Stimulated activated CD4-positive, alpha-beta T cell treated with anti-CD3 and anti-CD28 coated beads, Interleukin-4, amount 100 ng/mL, for 1 hour (primary cell): ENCODE results near the gene OGFRL1.
"Not testable (repeated sequence)": the region's sequence is repeated elsewhere in the genome, so short reads cannot be mapped to it uniquely, and the experiment has no call there.

ENCODE experiments used
- DNase-seq: peaks from one replicate; pipeline ENCODE4 v3.0.0-alpha.2; 2020

OGFRL1 gene

GRCh38 chr6:71288228-71289038, at the start of gene OGFRL1:
Gene OGFRL1 (plus strand): TSS chr6:71288811. CDS start chr6:71288937, 126 bp downstream.
- peak; percentile 62 for DNase-seq

GRCh38 chr6:71239694-71240093, 48.9 kb upstream of the OGFRL1 start:
- DNase-seq = no peak

- DNase-seq = no peak
These were observed 43.2 kb upstream of the OGFRL1 start for GRCh38 chr6:71245265-71246049.

GRCh38 chr6:71246596-71246995, 42.0 kb upstream of the OGFRL1 start:
- DNase-seq = no peak

- DNase-seq = no peak
These were observed 40.3 kb upstream of the OGFRL1 start for GRCh38 chr6:71248306-71248765.

GRCh38 chr6:71248878-71249544, 39.6 kb upstream of the OGFRL1 start:
- DNase-seq = no peak

GRCh38 chr6:71250099-71250602, 38.5 kb upstream of the OGFRL1 start:
- no peak for DNase-seq

- DNase-seq = no peak
These were observed 36.2 kb upstream of the OGFRL1 start for GRCh38 chr6:71252410-71252809.

GRCh38 chr6:71252960-71253359, 35.7 kb upstream of the OGFRL1 start:
- no peak for DNase-seq

GRCh38 chr6:71254323-71254722, 34.3 kb upstream of the OGFRL1 start:
- DNase-seq = no peak

- DNase-seq = no peak
These were observed 30.3 kb upstream of the OGFRL1 start for GRCh38 chr6:71258078-71258866.

GRCh38 chr6:71259888-71260604, 28.6 kb upstream of the OGFRL1 start:
- DNase-seq = no peak

- no peak for DNase-seq
These were observed 25.7 kb upstream of the OGFRL1 start for GRCh38 chr6:71262914-71263313.

GRCh38 chr6:71266392-71266791, 22.2 kb upstream of the OGFRL1 start:
- not testable (repeated sequence) for DNase-seq

GRCh38 chr6:71268735-71269437, 19.7 kb upstream of the OGFRL1 start:
- DNase-seq = no peak

- no peak for DNase-seq
These were observed 10.5 kb upstream of the OGFRL1 start for GRCh38 chr6:71277926-71278600.

GRCh38 chr6:71279321-71279720, 9.3 kb upstream of the OGFRL1 start:
- DNase-seq = no peak

- no peak for DNase-seq
These were observed 8.9 kb upstream of the OGFRL1 start for GRCh38 chr6:71279740-71280139.

- DNase-seq = no peak
These were observed 7.9 kb upstream of the OGFRL1 start for GRCh38 chr6:71280701-71281100.

GRCh38 chr6:71284785-71285184, 3.8 kb upstream of the OGFRL1 start:
- DNase-seq = no peak
